H9 (cell line): ENCODE data around the gene B3GNT7. TPM values are rescaled to one million over a fixed set of nuclear protein-coding genes. Genes with fewer than 3 reads are reported as not detected.

Source experiments
- DNase-seq: peaks from one replicate; pipeline ENCODE4 v3.0.0-alpha.2; 2017
- H2AFZ ChIP-seq: one replicate; pipeline ENCODE4 v1.6.1; 2013; ENCODE audit warnings: mild to moderate bottlenecking, low read length, control low read depth, moderate library complexity
- H2AK5ac ChIP-seq: 2 replicates; pipeline ENCODE4 v1.6.1; 2013; ENCODE audit warnings: low read length, control low read depth, mixed read lengths; ENCODE audit not compliant: insufficient read length
- H2BK120ac ChIP-seq: one replicate; pipeline ENCODE4 v1.6.1; 2013; ENCODE audit warnings: low read depth, mild to moderate bottlenecking, low read length, control low read depth, inconsistent platforms; ENCODE audit not compliant: poor library complexity, severe bottlenecking
- H2BK12ac ChIP-seq: 2 replicates; pipeline ENCODE4 v1.6.1; 2013; ENCODE audit warnings: low read length, control low read depth, mixed read lengths, low read depth; ENCODE audit not compliant: insufficient read length
- H2BK15ac ChIP-seq: 2 replicates; pipeline ENCODE4 v1.6.1; 2013; ENCODE audit warnings: low read depth, low read length, control low read depth
- H2BK20ac ChIP-seq: one replicate; pipeline ENCODE4 v1.6.1; 2013; ENCODE audit warnings: low read depth, mild to moderate bottlenecking, low read length, control low read depth, inconsistent platforms; ENCODE audit not compliant: poor library complexity, severe bottlenecking
- H2BK5ac ChIP-seq: 2 replicates; pipeline ENCODE4 v1.6.1; 2013; ENCODE audit warnings: low read length, control low read depth, mixed read lengths; ENCODE audit not compliant: insufficient read length
- H3K14ac ChIP-seq: 2 replicates; pipeline ENCODE4 v1.6.1; 2013; ENCODE audit warnings: low read length, control low read depth; ENCODE audit not compliant: insufficient read depth
- H3K18ac ChIP-seq: 2 replicates; pipeline ENCODE4 v1.6.1; 2013; ENCODE audit warnings: low read depth, mild to moderate bottlenecking, mixed read lengths, low read length, control low read depth; ENCODE audit not compliant: insufficient read length
- H3K23ac ChIP-seq: 2 replicates; pipeline ENCODE4 v1.6.1; 2013; ENCODE audit warnings: low read length, control low read depth, mixed read lengths, low read depth; ENCODE audit not compliant: insufficient read length
- H3K23me2 ChIP-seq: 2 replicates; pipeline ENCODE4 v1.6.1; 2013; ENCODE audit warnings: low read depth, mild to moderate bottlenecking, mixed read lengths, low read length, control low read depth; ENCODE audit not compliant: insufficient read length, poor library complexity, severe bottlenecking
- H3K27ac ChIP-seq: 2 replicates; pipeline ENCODE4 v1.5.1; 2013; ENCODE audit warnings: low read length, control low read depth, mixed read lengths, low read depth; ENCODE audit not compliant: insufficient read length
- H3K27me3 ChIP-seq: 2 replicates; pipeline ENCODE4 v1.6.1; 2013; ENCODE audit warnings: low read length, control low read depth, inconsistent platforms; ENCODE audit not compliant: insufficient read depth
- H3K4ac ChIP-seq: 2 replicates; pipeline ENCODE4 v1.6.1; 2013; ENCODE audit warnings: low read depth, mild to moderate bottlenecking, control low read depth, inconsistent platforms, low read length, moderate library complexity
- H3K4me1 ChIP-seq: 2 replicates; pipeline ENCODE4 v1.6.1; 2013; ENCODE audit warnings: low read length, control low read depth, inconsistent platforms; ENCODE audit not compliant: insufficient read depth
- H3K4me2 ChIP-seq: 2 replicates; pipeline ENCODE4 v1.6.1; 2013; ENCODE audit warnings: low read length, control low read depth, mixed read lengths; ENCODE audit not compliant: insufficient read length, insufficient read depth
- H3K56ac ChIP-seq: 2 replicates; pipeline ENCODE4 v1.6.1; 2013; ENCODE audit warnings: low read depth, mild to moderate bottlenecking, mixed read lengths, low read length, control low read depth; ENCODE audit not compliant: insufficient read length
- H3K79me1 ChIP-seq: 2 replicates; pipeline ENCODE4 v1.6.1; 2013; ENCODE audit warnings: low read depth, mild to moderate bottlenecking, moderate library complexity, low read length, control low read depth, inconsistent platforms; ENCODE audit not compliant: insufficient read depth, poor library complexity, severe bottlenecking
- H3K79me2 ChIP-seq: 2 replicates; pipeline ENCODE4 v1.6.1; 2013; ENCODE audit warnings: low read length, control low read depth, inconsistent platforms; ENCODE audit not compliant: insufficient read depth
- H3K9ac ChIP-seq: 2 replicates; pipeline ENCODE4 v1.6.1; 2013; ENCODE audit warnings: low read length, control low read depth, mixed read lengths; ENCODE audit not compliant: insufficient read length; ENCODE audit errors: extremely low read depth
- H3K9me3 ChIP-seq: one replicate; pipeline ENCODE4 v1.6.1; 2013; ENCODE audit warnings: low read depth, low read length, inconsistent platforms; ENCODE audit not compliant: control insufficient read depth
- H3T11ph ChIP-seq: one replicate; pipeline ENCODE4 v1.6.1; 2013; ENCODE audit warnings: mild to moderate bottlenecking, low read length, control low read depth, inconsistent platforms
- H4K20me1 ChIP-seq: one replicate; pipeline ENCODE4 v1.6.1; 2013; ENCODE audit not compliant: control insufficient read depth, insufficient read length, insufficient read depth
- H4K5ac ChIP-seq: 2 replicates; pipeline ENCODE4 v1.6.1; 2013; ENCODE audit warnings: low read depth, mild to moderate bottlenecking, mixed read lengths, low read length, control low read depth; ENCODE audit not compliant: insufficient read length
- H4K8ac ChIP-seq: replicated peaks from 2 replicates; pipeline ENCODE4 v1.6.1; 2013; ENCODE audit warnings: low read length, control low read depth, mixed read lengths, low read depth; ENCODE audit not compliant: insufficient read length
- H4K91ac ChIP-seq: 2 replicates; pipeline ENCODE4 v1.6.1; 2013; ENCODE audit warnings: low read depth, mild to moderate bottlenecking, moderate library complexity, mixed read lengths, low read length, control low read depth; ENCODE audit not compliant: insufficient read length
- H3K27ac Mint-ChIP-seq, 3 experiments: 2 replicates in 2 of 3; 3 replicates in 1 of 3; pipeline ENCODE4 v1.8.0; 2020 to 2021; ENCODE audit warnings: mixed read lengths in 3 of 3, mild to moderate bottlenecking in 1 of 3, moderate library complexity in 1 of 3
- H3K27me3 Mint-ChIP-seq: 2 replicates; pipeline ENCODE4 v1.8.0; 2021; ENCODE audit warnings: low read depth, mild to moderate bottlenecking, moderate library complexity, mixed read lengths
- H3K36me3 Mint-ChIP-seq, 3 experiments: 2 replicates in 2 of 3; 3 replicates in 1 of 3; pipeline ENCODE4 v1.8.0; 2020 to 2021; ENCODE audit warnings: low read depth in 3 of 3, mixed read lengths in 3 of 3; ENCODE audit not compliant: insufficient read depth in 1 of 3
- H3K4me1 Mint-ChIP-seq, 2 experiments: 2 replicates each; pipeline ENCODE4 v1.8.0; 2020; ENCODE audit warnings: mixed read lengths in 2 of 2
- H3K4me3 Mint-ChIP-seq, 2 experiments: 2 replicates in 1 of 2; 3 replicates in 1 of 2; pipeline ENCODE4 v1.8.0; 2020 to 2021; ENCODE audit warnings: mild to moderate bottlenecking in 2 of 2, mixed read lengths in 2 of 2, moderate library complexity in 1 of 2
- H3K9me3 Mint-ChIP-seq, 2 experiments: 2 replicates in 1 of 2; 3 replicates in 1 of 2; pipeline ENCODE4 v1.8.0; 2020; ENCODE audit warnings: mild to moderate bottlenecking in 2 of 2, mixed read lengths in 2 of 2, moderate library complexity in 1 of 2
- CTCF ChIP-seq: fragments of 200-600 bp; sonication (generic); conservative IDR thresholded peaks from 3 replicates; pipeline ENCODE4 v1.8.0; 2021; ENCODE audit warnings: antibody characterized with exemption, mild to moderate bottlenecking
- WGBS: extraction: QIAGEN DNeasy Blood & Tissue Kit; methylation state at CpG from one replicate; pipeline ENCODE4 v1.1.7; 2013; ENCODE audit warnings: missing lambda C conversion rate, low lambda C conversion rate, mixed read lengths; ENCODE audit not compliant: insufficient read length; ENCODE audit errors: extremely low coverage; 5-methylcytosine and 5-hydroxymethylcytosine counted together
- total RNA-seq: library from RNA; stranded (reverse); gene quantifications from 2 replicates; pipeline ENCODE4 v1.2.1, GENCODE V29; 2021

The B3GNT7 gene
- total RNA-seq, 1 experiment from 2014 or later, result 42.2 TPM

- no peak overlapping the region for H2BK5ac ChIP-seq
- peaks cover 7 to 15% of the 10 kb centered on the region in 2 experiments for H3K4me1 Mint-ChIP-seq
- H3K36me3 Mint-ChIP-seq, result peaks cover 7 to 9% (median 9%) of the 10 kb centered on the region in 3 experiments
- no peak for TF ChIP-seq CTCF
- no peak overlapping the region for H2BK12ac ChIP-seq
- H2BK20ac ChIP-seq, result no peak overlapping the region
- H2BK120ac ChIP-seq, result no peak overlapping the region
- H4K5ac ChIP-seq, result no peak overlapping the region
- no peak overlapping the region for H3K18ac ChIP-seq
- no peak overlapping the region for H3T11ph ChIP-seq
- H3K4me3 Mint-ChIP-seq, result no peak overlapping the region
- no peak overlapping the region for H3K14ac ChIP-seq
- no CpG with 5 or more reads among the region's 3 CpGs for WGBS
- H3K79me1 ChIP-seq, result no peaks in the 10 kb centered on the region
- H3K4me2 ChIP-seq, result no peak overlapping the region
- no peak overlapping the region for H2BK15ac ChIP-seq
- no peaks in the 10 kb centered on the region for H3K23me2 ChIP-seq
- no peak overlapping the region for H2AFZ ChIP-seq
- H4K91ac ChIP-seq, result no peak overlapping the region
- no peaks in the 10 kb centered on the region for H3K4me1 ChIP-seq
- no peak overlapping the region for H3K27ac Mint-ChIP-seq
- no peak for DNase-seq
- no peak overlapping the region for H3K23ac ChIP-seq
- H2AK5ac ChIP-seq, result no peak overlapping the region
- peaks cover 10 to 13% of the 10 kb centered on the region in 2 experiments for H3K9me3 Mint-ChIP-seq
- no peak overlapping the region for H3K4ac ChIP-seq
- no peak overlapping the region for H3K56ac ChIP-seq
- no peaks in the 10 kb centered on the region for H3K27me3 ChIP-seq
- H3K9ac ChIP-seq, result no peak overlapping the region
- no peak overlapping the region for H4K8ac ChIP-seq
- H3K9me3 ChIP-seq, result no peaks in the 10 kb centered on the region
- no peak overlapping the region for H3K27ac ChIP-seq
- peaks cover 5% of the 10 kb centered on the region for H3K27me3 Mint-ChIP-seq
- H4K20me1 ChIP-seq, result no peaks in the 10 kb centered on the region
- H3K79me2 ChIP-seq, result no peaks in the 10 kb centered on the region
Measured at GRCh38 chr2:231386446-231386845, 9.1 kb upstream of the B3GNT7 start.
